Thyroid gland (tissue), 4 donors: ENCODE data around the gene NLGN1. TPM values are rescaled to one million over a fixed set of nuclear protein-coding genes. Genes with fewer than 3 reads are reported as not detected.

ENCODE experiments used
- DNase-seq, 2 donors: peaks; one replicate each; pipeline ENCODE4 v3.0.0-alpha.2; 2019
- H3K27ac ChIP-seq, 3 donors: fragments of 200-600 bp; sonication (generic); 1 replicate in 2 of 3; 2 replicates in 1 of 3; pipeline ENCODE4 v1.5.1; 2016 to 2019; ENCODE audit warnings: mild to moderate bottlenecking in 1 of 3, moderate library complexity in 1 of 3
- H3K27me3 ChIP-seq: fragments of 200-600 bp; sonication (generic); one replicate; pipeline ENCODE4 v1.5.1; 2019
- H3K36me3 ChIP-seq, 2 donors: fragments of 200-600 bp; sonication (generic); one replicate each; pipeline ENCODE4 v1.5.1; 2016 to 2019
- H3K4me1 ChIP-seq, 2 donors: fragments of 200-600 bp; sonication (generic); one replicate each; pipeline ENCODE4 v1.5.1; 2017 to 2019
- H3K4me3 ChIP-seq, 3 donors: fragments of 200-600 bp; sonication (generic); replicated peaks in 1 of 3; 1 replicate in 2 of 3; 2 replicates in 1 of 3; pipeline ENCODE4 v1.5.1; 2016; ENCODE audit warnings: mild to moderate bottlenecking in 1 of 3
- H3K9me3 ChIP-seq: fragments of 200-600 bp; sonication (generic); one replicate; pipeline ENCODE4 v1.5.1; 2017
- POLR2A ChIP-seq, 2 donors: fragments of 450-650 bp; IDR thresholded peaks; one replicate each; pipeline ENCODE4 v1.6.1; 2017; ENCODE audit warnings: antibody characterized with exemption in 2 of 2, mild to moderate bottlenecking in 2 of 2, moderate library complexity in 1 of 2
- WGBS, 2 donors: methylation state at CpG; one replicate each; pipeline ENCODE4 v1.1.5; 2017; 5-methylcytosine and 5-hydroxymethylcytosine counted together
- intact Hi-C: fragments of 100-400 bp; cut with DNase I; formaldehyde crosslinking; loops from one replicate; pipeline ENCODE4 v1.15.1; 2023
- total RNA-seq, 4 donors: library from RNA; depleted of rRNA; stranded (reverse); fragments of >200 nt; gene quantifications; one replicate each; pipeline ENCODE4 v1.2.3, GENCODE V29; 2016
- TF ChIP-seq, protein P1 (sequence below), 6 experiments: fragments of 200-600 bp in 3 of 6; fragments of 450-650 bp in 3 of 6; sonication (generic) in 3 of 6; IDR thresholded peaks; one replicate each; pipeline ENCODE4 v1.5.1; 2016 to 2019; ENCODE audit warnings: antibody characterized with exemption in 6 of 6, mild to moderate bottlenecking in 2 of 6, inconsistent platforms in 1 of 6, moderate library complexity in 1 of 6

The NLGN1 gene
- total RNA-seq, 4 donors from 2014 or later: 2.4 to 13.9 (median 2.9) TPM

DNA sequence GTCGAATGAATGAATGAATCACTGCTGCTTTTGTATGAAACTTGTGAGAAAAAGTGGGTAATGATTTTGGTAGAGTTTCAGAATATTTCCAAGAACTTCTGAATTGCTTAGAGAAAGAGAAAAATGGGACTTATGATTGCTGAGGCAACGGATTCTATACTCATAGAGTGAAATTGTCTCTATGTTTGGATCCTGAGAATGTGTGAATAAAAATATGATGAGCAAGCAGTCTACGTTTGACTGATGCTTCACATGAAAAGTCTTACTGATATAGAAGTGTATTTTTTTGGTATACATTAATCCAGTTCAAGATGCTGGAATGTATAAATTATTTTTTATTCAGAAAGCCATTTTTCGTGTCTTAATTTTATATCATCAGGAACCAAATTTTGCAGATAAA, 441.1 kb downstream of the NLGN1 start:
- intact Hi-C loops: no loop called here
- 74 to 89% methylated on average over 4 of the region's 4 CpGs for WGBS, 2 donors
- no peaks in the 10 kb centered on the region for H3K9me3 ChIP-seq
- H3K4me3 ChIP-seq: no peak overlapping the region
- H3K27ac ChIP-seq: no peak overlapping the region
- no peaks in the 10 kb centered on the region for H3K27me3 ChIP-seq
- H3K4me1 ChIP-seq: no peaks in the 10 kb centered on the region
- TF ChIP-seq, protein P1, sequence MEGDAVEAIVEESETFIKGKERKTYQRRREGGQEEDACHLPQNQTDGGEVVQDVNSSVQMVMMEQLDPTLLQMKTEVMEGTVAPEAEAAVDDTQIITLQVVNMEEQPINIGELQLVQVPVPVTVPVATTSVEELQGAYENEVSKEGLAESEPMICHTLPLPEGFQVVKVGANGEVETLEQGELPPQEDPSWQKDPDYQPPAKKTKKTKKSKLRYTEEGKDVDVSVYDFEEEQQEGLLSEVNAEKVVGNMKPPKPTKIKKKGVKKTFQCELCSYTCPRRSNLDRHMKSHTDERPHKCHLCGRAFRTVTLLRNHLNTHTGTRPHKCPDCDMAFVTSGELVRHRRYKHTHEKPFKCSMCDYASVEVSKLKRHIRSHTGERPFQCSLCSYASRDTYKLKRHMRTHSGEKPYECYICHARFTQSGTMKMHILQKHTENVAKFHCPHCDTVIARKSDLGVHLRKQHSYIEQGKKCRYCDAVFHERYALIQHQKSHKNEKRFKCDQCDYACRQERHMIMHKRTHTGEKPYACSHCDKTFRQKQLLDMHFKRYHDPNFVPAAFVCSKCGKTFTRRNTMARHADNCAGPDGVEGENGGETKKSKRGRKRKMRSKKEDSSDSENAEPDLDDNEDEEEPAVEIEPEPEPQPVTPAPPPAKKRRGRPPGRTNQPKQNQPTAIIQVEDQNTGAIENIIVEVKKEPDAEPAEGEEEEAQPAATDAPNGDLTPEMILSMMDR (IDR thresholded peaks at IDR 0.05): no peak
- no peak for TF ChIP-seq POLR2A (IDR thresholded peaks at IDR 0.05)
- H3K36me3 ChIP-seq: no peaks in the 10 kb centered on the region
- no peak for DNase-seq

DNA sequence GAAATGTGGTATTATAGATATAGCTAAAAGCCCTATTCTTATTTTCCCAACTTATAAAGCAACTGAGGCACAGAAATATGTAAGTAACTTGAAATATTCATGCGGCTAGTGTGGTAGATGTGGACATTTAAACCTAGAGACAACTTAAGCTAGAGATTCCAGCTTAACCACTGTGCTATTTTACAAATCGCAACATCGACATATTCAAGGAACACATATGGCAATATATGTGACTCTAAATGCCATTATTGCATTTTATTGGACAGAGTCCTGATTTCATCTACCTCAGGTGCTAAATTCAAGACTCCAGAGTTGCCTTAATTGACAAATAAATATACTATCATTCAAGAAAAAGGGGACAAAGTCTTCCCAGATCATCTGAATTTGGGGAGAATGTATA, 442.3 kb downstream of the NLGN1 start:
- DNase-seq: no peak
- intact Hi-C loops: no loop called here
- H3K27me3 ChIP-seq: no peaks in the 10 kb centered on the region
- WGBS, 2 donors: 77 to 81% methylated on average over 3 of the region's 3 CpGs
- no peaks in the 10 kb centered on the region for H3K36me3 ChIP-seq
- no peak for TF ChIP-seq POLR2A (IDR thresholded peaks at IDR 0.05)
- TF ChIP-seq, protein P1 (IDR thresholded peaks at IDR 0.05): no peak
- H3K4me3 ChIP-seq: no peak overlapping the region
- no peak overlapping the region for H3K27ac ChIP-seq
- H3K4me1 ChIP-seq: no peaks in the 10 kb centered on the region
- H3K9me3 ChIP-seq: no peaks in the 10 kb centered on the region

DNA sequence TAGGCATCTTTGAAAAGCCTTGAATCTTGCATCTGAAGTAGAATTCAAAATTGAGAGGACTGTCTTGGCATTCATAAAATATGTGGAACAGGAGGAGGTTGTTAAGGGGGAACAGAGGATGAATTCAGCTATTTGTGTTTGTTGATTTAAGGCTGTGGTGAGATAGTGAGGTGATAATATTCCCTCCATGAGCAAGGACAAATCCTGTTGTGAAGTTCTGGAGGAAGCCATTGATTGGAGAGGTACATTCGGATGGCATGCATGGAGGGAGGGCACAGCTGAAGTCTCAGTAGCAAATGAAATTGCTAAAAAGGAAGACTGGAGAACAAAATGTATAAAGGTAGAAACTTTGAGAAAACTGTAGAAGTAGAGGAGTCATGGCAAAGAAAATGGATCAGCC, 443.8 kb downstream of the NLGN1 start:
- DNase-seq: no peak
- no peaks in the 10 kb centered on the region for H3K4me1 ChIP-seq
- H3K27ac ChIP-seq: no peak overlapping the region
- no peaks in the 10 kb centered on the region for H3K9me3 ChIP-seq
- 69 to 79% methylated on average over 1 of the region's 1 CpG for WGBS, 2 donors
- no peaks in the 10 kb centered on the region for H3K27me3 ChIP-seq
- intact Hi-C loops: no loop called here
- no peaks in the 10 kb centered on the region for H3K36me3 ChIP-seq
- TF ChIP-seq, protein P1 (IDR thresholded peaks at IDR 0.05): no peak
- no peak for TF ChIP-seq POLR2A (IDR thresholded peaks at IDR 0.05)
- H3K4me3 ChIP-seq: no peak overlapping the region

DNA sequence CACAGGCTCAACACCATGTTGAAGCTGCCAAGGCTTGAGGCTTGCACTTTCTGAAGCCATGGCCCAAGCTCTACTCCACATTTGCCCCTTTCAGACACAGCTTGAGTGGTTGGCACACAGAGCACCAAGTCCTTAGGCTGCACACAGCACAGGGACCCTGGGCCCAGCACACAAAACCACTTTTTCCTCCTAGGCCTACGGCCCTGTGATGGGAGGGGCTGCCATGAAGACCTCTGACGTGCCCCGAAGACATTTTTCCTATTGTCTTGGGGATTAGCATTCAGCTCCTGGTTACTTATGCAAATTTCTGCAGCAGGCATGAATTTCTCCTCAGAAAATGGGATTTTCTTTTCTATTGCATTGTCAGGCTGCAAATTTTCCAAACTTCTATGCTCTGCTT, 445.5 kb downstream of the NLGN1 start:
- no peaks in the 10 kb centered on the region for H3K27me3 ChIP-seq
- H3K4me1 ChIP-seq: no peaks in the 10 kb centered on the region
- intact Hi-C loops: no loop called here
- no peaks in the 10 kb centered on the region for H3K9me3 ChIP-seq
- H3K27ac ChIP-seq: no peak overlapping the region
- H3K36me3 ChIP-seq: no peaks in the 10 kb centered on the region
- TF ChIP-seq, protein P1 (IDR thresholded peaks at IDR 0.05): no peak
- TF ChIP-seq POLR2A (IDR thresholded peaks at IDR 0.05): no peak
- no peak for DNase-seq
- no peak overlapping the region for H3K4me3 ChIP-seq
- 81 to 88% methylated on average over 3 of the region's 3 CpGs for WGBS, 2 donors

DNA sequence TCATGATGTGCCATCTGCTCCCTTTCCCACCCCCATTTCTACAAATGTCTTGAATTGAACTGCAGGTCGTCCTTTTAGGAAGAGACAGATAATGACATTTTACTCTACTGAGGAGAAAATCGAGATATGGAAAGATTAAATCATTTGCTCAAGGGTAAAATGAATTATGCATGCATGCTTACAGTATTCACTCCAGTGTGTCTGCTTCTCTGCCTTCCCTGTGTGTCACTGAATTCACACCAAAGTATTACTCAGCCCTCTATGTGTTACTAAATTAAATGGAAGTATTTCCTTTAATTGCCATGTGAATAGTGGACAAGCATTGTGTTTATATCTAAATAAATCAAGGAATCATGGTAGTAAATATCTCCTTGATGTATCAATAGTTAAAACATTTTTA, 449.0 kb downstream of the NLGN1 start:
- no peak for DNase-seq
- Histone ChIP-seq H3K36me3 (no peaks in the 10 kb centered on the region), H3K4me1 (no peaks in the 10 kb centered on the region), H3K4me3 (no peak overlapping the region), H3K9me3 (no peaks in the 10 kb centered on the region), H3K27ac (no peak overlapping the region), H3K27me3 (no peaks in the 10 kb centered on the region)
- TF ChIP-seq, protein P1 (IDR thresholded peaks at IDR 0.05): no peak
- 74 to 78% methylated on average over 2 of the region's 2 CpGs for WGBS, 2 donors
- intact Hi-C loops: no loop called here
